GM19372 (cell line): ENCODE data around the gene INSC.
A peak's percentile ranks its signal among the peaks of the same experiment; 100 is the strongest.

ENCODE experiments used
- ATAC-seq: cut with Tn5 transposase; IDR thresholded peaks from one replicate; pipeline ENCODE4 v1.9.1; 2021; ENCODE audit warnings: mild to moderate bottlenecking, low read depth, moderate library complexity; ENCODE audit not compliant: unreplicated experiment

INSC gene

DNA sequence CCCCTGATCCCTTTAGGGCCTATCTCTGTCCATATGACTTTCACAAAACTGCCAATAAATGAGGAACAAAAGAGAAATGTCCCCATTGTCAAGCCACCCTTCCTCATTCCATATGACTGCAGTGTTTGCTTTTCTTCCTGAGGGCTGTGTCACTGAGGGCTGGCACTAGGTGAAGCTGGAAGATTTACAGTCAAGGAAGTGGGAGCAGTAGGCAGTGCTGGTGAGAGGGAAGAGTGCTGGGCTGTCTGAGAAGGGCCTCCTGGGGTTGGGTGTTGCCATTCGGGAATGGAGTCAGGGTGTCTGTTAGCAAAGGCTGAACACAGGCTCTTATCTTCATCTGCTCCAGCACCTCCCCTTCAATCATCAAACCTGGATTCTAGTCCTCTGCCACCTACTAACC is 30.9 kb downstream of the INSC start:
- no peak for ATAC-seq

DNA sequence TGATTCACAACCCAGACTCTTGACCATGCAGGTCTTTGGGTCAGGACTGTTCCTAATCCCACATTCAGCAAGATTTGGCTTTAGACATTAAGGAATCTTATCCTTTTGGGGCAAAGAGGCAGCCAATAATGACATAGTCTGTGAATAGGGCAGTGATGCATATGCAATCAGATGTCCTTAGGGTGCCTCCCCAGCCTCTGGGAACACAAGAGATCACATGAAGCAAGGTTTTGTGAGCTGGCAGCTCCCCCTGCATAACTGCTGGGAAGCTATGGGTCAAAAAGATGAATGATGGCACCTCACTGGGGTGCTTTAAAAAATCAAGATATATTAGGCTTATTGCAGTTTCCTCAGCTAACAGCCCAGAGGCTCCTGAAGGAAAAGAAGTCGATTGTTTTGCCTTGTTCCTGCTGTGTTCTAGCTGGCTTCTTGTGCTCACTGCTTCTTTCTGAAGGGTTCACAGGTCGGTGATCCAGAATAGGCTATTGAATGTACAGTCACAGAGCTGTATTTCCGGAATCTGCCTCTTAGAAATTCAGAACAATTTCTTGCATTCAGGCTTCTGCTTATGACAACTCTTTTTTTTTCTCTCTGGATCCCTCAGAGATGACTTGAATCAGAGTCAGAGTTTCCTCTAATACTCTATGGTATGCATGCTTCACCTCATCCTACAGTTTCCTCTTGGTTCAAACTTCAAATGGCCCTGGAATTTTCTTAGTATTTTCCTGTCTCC is 31.7 kb downstream of the INSC start:
- ATAC-seq, result no peak

DNA sequence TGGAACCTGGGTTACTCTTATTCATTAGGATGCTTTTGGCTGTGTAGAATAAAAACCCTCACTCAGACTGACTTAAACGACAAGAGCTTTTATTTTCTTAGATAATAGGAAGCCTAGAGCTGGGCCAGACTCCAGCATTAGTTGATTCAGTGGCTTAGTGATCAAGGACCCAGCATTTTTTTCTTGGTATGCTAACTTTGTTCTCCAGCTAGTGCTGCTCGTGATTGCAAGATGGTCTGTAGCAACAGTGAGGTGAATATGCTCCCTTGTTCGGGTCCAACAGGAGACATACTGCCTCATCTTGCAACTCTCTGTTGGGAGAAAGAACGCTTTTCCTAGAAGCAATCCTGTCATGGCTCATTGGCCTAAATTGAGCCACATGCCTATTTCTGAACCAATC is 33.4 kb downstream of the INSC start:
- no peak for ATAC-seq

DNA sequence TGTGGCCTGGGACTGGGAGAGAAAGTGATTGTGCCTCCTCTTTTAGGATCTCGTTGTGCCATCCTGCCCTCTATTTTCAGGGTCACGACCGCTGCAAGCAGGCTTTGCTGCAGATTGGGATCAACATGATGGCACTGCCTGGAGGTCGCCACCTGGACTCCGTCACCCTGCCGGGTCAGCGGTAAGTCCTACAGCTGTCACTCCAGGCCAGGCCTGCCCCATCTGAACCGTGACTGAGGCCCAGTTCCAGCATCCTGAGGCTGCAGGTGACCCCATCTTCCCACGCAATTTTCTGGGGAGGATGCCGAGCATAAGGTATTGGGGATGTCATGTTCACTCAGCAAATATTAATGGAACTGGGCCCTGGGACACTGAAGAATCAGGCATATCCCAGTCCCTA is 34.3 kb downstream of the INSC start:
- no peak for ATAC-seq

DNA sequence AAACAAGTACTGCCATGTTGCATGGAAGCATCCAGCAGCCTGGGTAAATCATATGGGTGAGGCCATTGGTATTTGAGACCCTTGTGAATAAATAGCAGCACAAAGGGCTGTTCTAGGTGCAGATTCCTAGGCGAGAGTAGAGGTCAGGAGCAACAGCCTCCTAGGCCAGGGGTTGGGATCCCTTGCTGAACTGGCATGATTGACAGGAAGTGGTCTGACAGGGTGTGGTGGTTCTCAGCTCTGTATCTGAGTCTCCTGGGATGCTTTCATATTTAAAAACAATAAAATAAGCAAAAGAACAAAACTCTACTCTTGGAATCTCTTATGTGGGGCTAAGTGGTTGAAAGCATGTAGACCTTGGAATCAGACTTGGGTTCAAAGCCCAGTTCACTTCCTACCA is 35.8 kb downstream of the INSC start:
- ATAC-seq, result no peak

DNA sequence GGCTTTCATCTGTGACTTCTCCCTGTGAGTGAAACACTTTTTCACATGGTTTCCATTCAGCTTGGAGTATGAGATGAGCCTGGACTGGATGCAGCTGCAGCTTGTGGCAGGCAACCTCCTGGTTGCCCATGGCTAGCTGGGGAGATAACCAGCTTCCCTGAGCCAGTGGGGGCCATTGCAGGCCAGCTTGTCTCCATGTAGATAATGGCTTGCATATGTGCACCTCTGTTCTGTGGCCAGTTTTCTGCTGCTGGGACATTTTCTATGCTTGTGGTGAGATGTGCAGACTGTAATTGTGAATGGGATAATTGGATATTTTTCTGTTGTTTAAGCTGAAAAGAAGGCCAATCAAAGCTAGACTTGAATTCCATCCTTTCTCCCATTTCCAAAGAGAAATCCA is 38.5 kb downstream of the INSC start:
- ATAC-seq, result no peak

DNA sequence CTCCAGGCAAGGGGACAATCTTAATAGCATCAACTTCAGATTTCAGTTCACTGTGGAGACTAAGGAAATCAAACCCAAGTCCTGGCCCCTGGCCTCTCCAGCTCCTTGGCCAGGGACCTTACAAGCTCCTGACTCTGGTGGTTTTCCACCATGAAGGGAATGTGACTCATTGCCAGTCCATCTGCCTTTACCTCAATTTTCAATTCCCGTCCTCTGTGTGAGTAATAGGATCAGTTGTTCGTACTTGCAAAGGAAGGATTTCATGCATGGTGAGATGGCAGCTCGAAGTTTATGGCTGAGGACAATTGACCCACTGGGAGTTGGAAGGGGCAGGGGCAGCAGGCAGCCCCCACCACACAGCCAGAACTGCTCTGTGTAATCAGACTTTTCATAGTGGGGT is 42.5 kb downstream of the INSC start:
- ATAC-seq, result no peak

DNA sequence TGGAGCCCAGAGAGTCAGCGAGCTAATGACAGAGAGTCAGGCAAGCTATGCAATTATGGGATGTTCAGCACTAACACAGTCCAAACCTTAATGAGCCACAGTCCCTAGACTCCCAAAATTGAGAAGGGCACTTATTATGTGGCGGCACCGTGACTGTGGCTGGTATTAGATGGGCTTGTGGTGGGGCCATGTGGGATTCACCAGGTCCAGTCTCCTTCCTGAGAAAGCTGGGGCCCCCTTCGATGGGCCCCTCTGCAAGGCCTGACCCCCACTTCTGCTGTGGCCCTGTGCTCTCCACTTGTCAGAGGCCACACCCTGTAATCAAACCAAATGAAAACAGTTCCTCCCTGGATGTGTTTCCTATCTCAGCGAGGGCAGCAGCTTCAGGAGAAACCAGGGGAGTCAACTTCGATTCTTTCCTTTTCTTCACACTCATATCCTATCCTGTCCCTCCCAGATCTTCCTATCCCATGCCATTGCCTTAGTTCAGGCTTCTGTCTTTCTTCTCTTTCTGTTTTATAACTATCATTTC is 42.9 kb downstream of the INSC start:
- no peak for ATAC-seq

- ATAC-seq, result no peak
Observed at GRCh38 chr11:15158351-15159015, 43.8 kb downstream of the INSC start.

GRCh38 chr11:15159085-15159484 is 44.4 kb downstream of the INSC start:
- peak; percentile 79 for ATAC-seq

DNA sequence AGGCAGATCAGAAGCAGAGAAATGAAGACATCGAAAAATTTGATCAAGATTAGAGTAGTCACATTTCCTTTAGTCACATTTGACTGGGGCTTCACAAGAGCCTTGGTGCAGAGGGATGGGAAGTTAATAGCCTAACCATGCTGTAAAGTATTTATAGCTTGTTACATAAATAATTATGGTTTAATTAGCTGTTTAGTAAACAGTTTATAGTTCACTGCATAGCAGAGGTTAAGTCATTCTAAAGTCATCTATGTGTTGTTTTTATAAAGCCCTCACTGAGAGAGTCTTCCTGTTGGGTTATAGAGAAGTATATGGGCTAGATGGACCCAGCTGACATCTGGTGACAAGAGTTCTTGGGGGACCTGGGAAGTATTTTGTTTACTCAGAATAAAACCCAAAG is 47.1 kb downstream of the INSC start:
- ATAC-seq, result no peak

DNA sequence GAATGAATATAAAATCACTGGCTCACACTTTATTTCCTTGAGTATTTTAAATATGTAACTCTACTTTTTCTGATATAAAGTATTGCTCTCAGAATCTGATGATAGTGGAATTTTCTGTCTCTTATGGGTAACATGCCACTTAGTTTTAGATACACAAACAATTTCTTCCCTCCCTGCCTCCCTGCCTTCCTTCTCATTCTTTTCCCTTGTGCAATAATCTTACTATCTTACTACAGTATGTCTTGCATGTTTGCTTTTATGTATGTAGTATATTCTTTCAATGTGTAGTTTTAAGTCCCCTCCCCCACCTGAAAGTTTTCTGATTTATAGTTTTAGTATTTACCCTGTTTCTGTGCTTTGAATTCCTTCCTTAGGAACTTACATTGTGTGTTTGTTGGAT is 48.4 kb downstream of the INSC start:
- no peak for ATAC-seq

DNA sequence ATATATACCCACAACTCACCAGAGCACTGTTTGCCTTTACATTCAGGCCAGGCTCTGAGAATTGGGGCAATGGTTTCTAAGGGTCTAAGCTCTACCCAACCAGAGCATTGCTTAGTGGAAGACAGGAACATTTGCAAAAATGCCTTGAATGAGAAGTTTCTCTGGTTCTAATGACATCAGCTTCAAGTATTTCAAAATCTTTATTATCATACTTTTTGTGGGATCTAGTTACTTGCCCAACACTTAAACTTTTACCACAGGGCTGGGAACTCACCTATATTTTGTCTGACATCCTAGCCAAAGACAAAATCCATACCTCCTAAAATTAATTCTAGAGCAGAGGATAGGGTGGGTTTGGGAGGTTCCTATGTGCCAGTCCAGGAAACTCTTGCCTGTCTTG is 51.5 kb downstream of the INSC start:
- ATAC-seq, result no peak

DNA sequence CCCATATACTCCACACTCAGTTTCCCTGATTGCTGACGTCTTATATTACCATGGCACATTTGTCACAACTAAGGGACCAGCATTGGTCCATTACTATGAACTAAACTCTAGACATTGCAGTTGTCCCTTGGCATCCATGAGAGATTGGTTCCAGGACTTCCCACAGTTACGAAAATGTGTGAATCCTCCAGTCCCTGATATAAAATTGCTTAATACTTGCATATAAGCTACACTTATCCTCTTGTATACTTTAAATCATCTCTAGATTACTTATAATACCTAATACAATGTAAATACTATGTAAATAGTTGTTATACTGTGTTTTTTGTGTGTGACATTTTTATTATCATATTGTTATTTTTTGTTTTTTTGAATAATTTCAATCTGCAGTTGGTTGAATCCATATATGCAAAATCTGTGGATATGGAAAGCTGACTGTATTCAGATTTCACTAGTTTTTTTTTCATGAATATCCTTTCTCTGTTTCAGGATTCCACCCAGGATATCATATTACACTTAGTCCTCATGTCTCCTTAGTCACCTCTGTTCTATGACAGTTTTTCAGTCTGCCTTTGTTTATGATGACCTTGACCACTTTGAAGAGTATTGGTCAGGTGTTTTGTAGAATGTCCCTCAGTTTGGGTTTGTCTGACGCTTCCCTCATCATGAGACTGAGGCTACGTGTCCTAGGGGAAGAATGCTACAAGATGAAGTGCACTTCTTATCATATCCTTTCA is 55.3 kb downstream of the INSC start:
- ATAC-seq, result no peak

- ATAC-seq, result no peak
Observed at GRCh38 chr11:15170698-15171097, 56.0 kb downstream of the INSC start.

GRCh38 chr11:15171956-15172355 is 57.2 kb downstream of the INSC start:
- no peak for ATAC-seq

- no peak for ATAC-seq
Observed at GRCh38 chr11:15175831-15176230, 61.1 kb downstream of the INSC start.

DNA sequence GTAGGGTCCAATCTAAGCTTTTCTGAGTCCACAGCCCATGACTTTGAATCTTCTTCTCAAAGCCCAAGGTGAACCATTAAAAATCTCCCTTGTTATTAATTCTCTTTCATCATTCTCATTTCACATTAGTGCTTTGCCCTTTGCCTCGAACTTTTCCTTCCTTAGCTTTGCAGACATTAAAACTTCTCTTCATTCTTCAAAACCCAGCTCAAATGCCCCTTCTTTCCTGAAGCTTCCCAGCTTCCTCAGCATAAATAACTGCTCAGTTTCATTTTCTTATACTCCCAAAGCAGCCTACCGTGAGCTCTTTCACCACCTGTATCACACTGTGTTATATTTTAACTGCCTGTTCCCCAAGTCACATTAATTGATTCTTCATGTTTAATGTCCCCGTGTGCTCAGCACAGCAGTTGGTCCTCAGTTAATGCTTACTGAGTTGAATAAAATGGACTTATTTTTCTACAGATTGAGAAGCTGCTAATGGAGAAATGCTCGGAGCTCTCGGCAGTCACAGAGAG is 62.0 kb downstream of the INSC start:
- ATAC-seq, result no peak

GRCh38 chr11:15177491-15177890 is 62.8 kb downstream of the INSC start:
- ATAC-seq, result no peak

GRCh38 chr11:15178214-15178613 is 63.5 kb downstream of the INSC start:
- ATAC-seq, result no peak

- ATAC-seq, result no peak
Observed at GRCh38 chr11:15179167-15179566, 64.4 kb downstream of the INSC start.
